GM10266 (cell line): ENCODE data around the gene CAMK2D.

Source experiments
- DNase-seq: peaks from one replicate; pipeline ENCODE4 v3.0.0; 2012; ENCODE audit errors: extremely low spot score
- TF ChIP-seq, protein P1 (sequence below): IDR thresholded peaks from 2 replicates; pipeline ENCODE4 v1.5.1; 2012; ENCODE audit warnings: mild to moderate bottlenecking, low read depth; ENCODE audit not compliant: control insufficient read depth, insufficient read depth; ENCODE audit errors: missing control alignments

The CAMK2D gene

DNA sequence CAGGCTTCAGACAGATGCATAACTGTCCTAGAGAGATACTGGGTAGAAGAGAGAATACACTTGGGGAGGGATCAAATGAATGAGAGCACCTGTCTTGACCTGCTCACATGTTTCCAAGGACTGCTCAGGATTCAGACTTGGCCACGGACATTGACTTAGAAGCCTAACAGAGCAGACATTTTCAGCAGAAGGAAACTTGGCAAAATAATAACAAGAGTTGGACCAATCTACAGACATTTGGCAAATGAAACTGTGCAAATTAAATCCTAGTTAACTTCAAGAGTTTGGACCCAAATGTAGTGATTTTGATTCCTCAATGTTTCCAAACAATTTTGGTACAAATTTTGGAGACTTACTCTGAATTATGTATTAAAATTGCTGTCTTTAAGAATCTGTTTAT, 223.9 kb downstream of the CAMK2D start:
- TF ChIP-seq, protein P1, sequence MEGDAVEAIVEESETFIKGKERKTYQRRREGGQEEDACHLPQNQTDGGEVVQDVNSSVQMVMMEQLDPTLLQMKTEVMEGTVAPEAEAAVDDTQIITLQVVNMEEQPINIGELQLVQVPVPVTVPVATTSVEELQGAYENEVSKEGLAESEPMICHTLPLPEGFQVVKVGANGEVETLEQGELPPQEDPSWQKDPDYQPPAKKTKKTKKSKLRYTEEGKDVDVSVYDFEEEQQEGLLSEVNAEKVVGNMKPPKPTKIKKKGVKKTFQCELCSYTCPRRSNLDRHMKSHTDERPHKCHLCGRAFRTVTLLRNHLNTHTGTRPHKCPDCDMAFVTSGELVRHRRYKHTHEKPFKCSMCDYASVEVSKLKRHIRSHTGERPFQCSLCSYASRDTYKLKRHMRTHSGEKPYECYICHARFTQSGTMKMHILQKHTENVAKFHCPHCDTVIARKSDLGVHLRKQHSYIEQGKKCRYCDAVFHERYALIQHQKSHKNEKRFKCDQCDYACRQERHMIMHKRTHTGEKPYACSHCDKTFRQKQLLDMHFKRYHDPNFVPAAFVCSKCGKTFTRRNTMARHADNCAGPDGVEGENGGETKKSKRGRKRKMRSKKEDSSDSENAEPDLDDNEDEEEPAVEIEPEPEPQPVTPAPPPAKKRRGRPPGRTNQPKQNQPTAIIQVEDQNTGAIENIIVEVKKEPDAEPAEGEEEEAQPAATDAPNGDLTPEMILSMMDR, result no peak
- DNase-seq, result no peak

DNA sequence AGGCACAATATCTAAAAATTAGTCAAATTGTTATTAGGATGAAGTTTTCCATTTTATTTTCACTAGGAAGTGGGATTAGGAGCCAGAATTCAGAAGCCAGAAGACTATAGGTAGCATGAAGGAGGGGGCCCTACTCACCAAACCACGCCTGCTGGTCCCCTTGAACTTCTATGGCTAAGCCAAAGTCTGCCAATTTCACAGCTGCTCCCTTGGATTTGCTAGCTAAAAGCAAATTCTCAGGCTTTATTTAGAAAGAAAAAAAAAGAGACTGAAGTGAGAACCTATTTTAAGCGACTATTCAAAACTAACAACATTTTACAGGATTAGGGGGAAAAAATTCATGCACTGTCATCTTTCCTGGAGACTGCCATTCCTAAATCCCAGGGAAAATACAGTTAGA, 224.3 kb downstream of the CAMK2D start:
- no peak for DNase-seq
- TF ChIP-seq, protein P1, result no peak

DNA sequence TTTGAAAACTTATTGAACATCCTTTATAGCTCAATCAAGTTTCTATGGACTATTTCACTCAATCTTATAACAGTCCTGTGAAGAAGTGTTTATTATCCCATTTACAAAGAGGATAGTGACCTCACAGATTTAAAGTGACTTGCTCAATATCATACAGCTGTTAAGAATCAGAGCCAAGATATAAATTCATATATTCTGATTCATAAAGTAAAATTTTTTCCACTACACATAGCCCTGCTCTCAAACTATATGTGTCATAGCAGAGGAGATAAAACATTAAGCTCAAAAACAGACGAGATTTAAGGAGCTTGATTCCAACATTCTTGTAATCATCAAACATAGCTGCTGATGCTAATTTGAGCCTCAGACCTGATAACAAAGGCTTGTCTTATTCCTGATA, 226.8 kb downstream of the CAMK2D start:
- TF ChIP-seq, protein P1, result no peak
- no peak for DNase-seq

DNA sequence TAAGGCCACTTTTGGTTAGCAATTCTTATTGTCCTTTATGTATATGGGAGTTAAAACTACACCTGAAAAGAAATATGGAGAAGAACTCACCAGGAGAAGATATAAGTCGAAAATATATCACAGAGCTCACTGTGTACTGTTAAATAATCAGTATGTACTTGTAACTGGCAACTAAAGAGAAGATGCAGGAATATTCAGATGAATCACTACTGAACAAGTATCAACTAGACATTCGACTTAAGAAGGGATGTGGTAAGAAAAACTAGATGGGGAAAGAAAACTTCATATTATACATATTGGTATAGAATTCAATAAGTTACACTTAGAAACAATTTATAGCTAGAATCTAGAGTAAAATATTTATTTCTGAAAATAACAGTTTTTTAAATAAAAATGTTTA, 230.0 kb downstream of the CAMK2D start:
- TF ChIP-seq, protein P1, result no peak
- DNase-seq, result no peak

DNA sequence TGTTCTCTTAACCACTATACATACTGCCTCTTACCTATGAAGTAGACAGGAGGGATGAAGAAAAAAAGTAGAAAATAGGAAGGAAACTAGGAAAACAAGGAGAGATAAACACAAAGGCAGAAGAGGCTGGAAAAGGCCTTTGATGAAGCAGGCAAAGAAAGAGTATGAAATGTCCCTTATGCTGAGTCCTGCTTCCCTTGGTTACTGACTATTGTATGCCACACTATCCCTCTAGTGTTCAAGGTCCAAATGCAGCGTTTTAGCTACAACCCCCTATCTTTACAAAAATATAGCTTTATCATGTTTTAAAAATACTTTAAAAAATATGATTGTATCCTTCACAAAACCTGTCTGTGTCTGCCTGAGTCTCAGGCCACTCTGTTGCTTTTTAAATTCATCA, 233.1 kb downstream of the CAMK2D start:
- TF ChIP-seq, protein P1, result no peak
- DNase-seq, result no peak

DNA sequence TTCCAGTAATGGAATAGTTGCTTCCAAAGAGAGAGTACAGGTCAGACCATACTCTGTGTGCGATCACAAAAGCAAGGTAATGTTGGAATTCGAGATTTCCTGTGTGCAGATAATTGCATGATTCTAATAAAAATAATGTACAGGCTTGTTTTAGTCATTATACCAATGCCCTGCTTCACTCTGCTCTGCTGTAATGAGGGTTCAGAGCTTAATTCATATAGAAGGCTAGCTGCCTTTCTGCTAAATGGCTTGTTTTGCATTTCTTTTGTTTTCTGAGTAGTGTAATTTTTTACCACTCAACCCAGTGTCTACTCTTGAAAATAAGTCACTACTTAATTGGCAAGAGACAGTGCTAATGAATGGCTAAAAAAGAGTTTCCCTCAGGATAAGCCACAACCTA, 236.0 kb downstream of the CAMK2D start:
- TF ChIP-seq, protein P1, result no peak
- no peak for DNase-seq

DNA sequence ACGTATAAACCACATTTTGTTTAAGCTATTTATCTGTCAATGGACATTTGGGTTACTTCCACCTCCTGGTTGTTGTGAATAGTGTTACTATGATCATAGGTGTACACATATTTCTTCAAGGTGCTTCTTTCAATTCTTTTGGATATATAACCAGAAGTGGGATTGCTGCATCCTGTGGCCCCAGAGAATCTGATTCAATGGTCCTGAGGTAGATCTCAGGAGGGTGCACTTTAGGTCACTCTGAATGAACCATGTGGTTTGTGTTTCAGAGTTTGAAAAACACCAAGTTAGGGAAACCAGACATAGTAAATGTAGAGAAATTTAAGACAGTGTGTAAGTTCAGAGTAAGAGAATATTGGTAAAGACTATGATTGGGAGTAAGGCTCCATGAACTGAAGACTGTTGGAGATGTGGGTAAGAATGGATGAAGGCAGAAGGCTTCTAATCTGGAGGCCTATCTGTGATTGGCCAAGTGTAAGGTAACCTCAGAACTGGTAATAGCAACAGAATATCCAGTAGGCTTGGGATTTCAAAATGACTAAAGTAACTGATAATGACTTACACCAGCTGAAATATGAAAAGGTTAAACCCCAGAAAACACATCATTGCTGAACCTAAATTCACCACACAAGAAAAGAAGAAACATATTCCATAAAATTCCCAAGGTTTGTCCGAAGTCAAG, 236.9 kb downstream of the CAMK2D start:
- TF ChIP-seq, protein P1, result no peak
- no peak for DNase-seq
